RCC 7860 (cell line): ENCODE results near the gene C11orf52.
"Not testable (repeated sequence)": the region's sequence is repeated elsewhere in the genome, so short reads cannot be mapped to it uniquely, and the experiment has no call there.

Source experiments
- DNase-seq: peaks from one replicate; pipeline ENCODE4 v3.0.0-alpha.2; 2015; ENCODE audit warnings: low spot score
- FAIRE-seq: peaks from 2 replicates; lab custom pipeline; 2012; peaks lifted over from hg19 to GRCh38; lab: Jason Lieb, UNC

The C11orf52 gene

GRCh38 chr11:111918390-111919256 lies at the start of gene C11orf52:
TSS of gene C11orf52 (plus strand) at chr11:111918913. CDS start at chr11:111918973, 60 bp downstream.
- no peak for FAIRE-seq
- no peak for DNase-seq

GRCh38 chr11:111870113-111870512 lies 48.6 kb upstream of the C11orf52 start:
- FAIRE-seq (no peak), DNase-seq (no peak)

GRCh38 chr11:111870522-111870885 lies 48.2 kb upstream of the C11orf52 start:
- FAIRE-seq = no peak
- DNase-seq = no peak

DNA sequence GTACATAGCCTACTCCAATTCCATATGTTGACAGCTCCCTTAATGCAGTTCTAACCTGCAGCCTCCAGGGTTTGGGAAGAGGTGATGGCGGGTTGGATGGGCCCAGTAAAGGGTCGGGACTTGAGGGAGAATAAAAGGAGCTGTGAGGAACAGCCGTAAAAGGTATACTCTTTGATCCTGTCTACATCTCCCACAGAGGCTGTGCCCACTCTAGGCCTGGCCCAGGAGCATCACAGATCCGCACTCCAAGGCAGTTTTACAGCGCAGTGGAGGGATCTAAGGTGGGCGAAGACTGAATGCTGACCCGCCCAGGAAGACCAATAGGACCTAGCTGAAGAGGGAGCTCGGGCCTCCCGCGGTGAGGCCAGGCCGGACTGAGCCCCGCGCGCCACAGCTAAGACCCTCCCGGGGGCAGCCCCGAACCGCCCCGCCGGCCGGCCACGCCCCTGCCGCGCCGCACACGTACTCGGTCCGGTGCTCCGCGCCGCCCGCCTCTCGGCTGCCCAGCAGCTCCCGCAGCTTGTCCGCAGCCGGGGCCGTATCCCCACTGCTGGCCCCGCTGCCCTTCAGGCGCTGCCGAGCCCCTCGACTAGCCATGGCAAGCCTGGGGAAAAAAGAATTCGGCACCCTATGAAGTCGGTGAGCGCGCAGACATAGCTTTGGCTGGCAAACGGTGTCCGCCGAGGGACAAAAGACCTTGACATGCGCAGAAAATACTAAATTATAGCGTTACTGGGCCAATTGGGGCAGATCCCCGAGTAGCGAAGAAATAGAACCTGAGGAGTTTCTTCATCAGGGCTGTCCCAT lies 47.6 kb upstream of the C11orf52 start, which contains the start of gene ALG9:
Gene ALG9, minus strand, starts transcription at position 696 of the 807 bp plus-strand sequence. Its CDS starts 99 bp downstream, at position 597.
- peak; percentile 45 for DNase-seq
- FAIRE-seq = no peak

GRCh38 chr11:111871693-111872161 lies 47.0 kb upstream of the C11orf52 start:
- no peak for FAIRE-seq
- DNase-seq = no peak

DNA sequence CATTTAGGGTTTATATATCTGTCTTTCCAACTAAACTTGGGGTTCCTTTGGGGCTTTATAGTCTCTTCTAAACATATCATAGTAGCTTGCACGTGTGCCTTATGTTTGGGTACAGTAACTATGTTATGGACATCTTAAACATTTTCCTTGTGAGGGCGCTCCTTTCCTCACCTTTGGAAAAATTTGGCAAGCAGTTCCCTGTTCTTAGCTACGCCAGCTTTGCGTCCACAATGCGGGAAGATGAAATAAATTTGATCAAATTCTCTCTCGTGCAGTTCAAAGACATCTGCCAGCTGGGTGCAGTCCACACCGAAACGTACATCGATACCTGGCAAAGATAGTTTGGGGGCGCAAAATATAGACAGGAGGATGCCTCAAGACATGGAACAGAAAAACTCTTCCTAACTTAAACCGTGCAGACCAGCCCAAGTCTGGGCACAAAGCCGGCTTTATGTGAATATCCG lies 40.3 kb upstream of the C11orf52 start:
- no peak for DNase-seq
- FAIRE-seq = no peak

DNA sequence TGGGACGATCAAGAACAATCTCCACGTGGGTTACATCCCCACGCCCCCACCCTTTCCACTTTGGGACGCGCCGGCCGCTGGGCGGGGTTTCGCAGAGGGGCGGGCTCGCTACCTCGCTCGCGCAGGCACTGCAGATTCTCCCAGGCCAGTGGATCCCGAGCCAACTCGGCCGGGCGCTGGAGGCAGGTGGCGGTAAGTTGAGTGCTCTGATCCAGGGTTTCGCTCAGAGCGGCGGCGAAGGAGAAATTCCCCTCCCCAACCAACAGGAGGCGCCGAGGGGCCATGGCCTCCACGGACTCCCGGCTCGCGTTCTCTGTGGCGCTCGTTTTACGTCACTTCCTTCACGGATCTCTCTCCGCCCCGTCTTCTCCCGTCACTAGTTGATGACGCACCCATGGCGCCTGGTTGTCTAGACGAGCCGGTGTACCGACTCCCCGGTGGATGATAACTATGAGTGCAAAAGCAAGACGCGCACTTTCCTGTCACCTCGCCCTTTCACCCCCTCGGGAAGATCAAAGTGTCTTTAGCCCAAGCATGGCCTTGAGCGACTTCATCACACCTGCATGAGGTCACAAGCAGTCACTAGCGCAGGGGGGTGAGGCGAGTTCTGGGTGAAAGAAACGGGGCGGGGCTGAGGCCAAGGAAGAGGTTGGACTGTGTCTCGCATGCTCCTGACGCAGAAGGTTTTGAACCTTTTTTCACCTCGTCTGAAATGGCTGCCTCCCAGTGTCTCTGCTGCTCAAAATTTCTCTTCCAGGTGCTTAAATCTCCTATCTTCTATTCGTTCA lies 39.7 kb upstream of the C11orf52 start, which contains the start of the genes CFAP68 and FDXACB1:
Gene CFAP68, plus strand, starts transcription at position 693 of the 788 bp plus-strand sequence. Its CDS starts 20 bp downstream, at position 713.
Gene FDXACB1, minus strand, starts transcription at position 317 of the 788 bp plus-strand sequence. Its CDS starts 33 bp downstream, at position 284.
- FAIRE-seq = peak; percentile 54
- DNase-seq = peak; percentile 93

GRCh38 chr11:111879637-111879960 lies 39.1 kb upstream of the C11orf52 start:
- DNase-seq (no peak), FAIRE-seq (no peak)

- FAIRE-seq (no peak), DNase-seq (no peak)
Observed at GRCh38 chr11:111882202-111882601, 36.5 kb upstream of the C11orf52 start.

DNA sequence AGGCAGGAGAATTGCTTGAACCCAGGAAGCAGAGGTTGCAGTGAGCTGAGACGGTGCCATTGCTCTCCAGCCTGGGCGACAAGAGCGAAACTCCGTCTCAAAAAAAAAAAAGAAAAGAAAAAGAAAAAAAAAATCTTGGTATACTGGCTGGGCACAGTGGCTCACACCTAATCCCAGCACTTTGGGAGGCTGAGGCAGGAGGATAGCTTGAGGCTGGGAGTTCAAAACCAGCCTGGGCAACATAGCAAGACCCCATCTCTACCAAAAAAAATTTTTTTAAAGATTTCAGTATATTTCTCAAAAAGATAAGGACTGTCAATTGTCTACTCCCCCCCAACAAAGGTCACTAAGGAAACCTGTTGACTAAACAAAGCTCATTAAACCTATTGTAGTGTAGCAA lies 33.7 kb upstream of the C11orf52 start:
- not testable (repeated sequence) for FAIRE-seq, DNase-seq

DNA sequence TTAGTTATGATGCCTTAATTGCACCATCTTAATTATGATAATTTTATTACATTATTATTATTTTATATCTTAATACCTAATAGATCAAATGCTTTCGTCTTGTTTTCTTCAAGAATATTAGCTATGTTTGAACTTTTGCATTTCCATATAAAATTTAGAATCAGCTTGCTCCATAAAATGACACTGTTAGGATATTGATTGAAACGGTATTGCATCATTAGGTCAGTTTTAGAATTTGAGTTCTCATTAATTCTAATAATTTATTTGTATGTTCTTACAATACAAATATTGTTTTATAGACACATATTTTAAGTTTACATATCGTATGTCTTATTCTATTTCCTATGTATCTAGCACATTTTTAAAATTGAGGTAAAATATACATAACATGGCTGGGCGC lies 32.7 kb upstream of the C11orf52 start:
- FAIRE-seq (no peak), DNase-seq (no peak)

DNA sequence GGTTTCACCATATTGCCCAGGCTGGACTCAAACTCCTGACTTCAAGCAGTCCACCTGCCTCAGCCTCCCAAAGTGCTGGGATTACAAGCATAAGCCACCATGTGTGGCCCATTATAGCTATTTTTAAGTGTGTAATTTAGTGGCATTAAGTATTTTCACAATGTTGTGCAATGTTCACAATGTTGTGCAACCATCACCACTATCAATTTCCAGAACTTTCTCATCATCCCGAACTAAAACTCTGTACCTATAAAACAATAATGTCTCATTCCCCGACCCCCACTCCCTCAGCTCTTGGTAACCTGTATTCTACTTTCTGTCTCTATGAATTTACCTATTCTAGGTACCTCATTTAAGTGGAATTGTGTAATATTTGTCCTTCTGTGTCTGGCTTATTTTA lies 31.9 kb upstream of the C11orf52 start:
- no peak for DNase-seq
- FAIRE-seq = no peak

- DNase-seq (no peak), FAIRE-seq (no peak)
Observed at GRCh38 chr11:111905411-111905810, 13.3 kb upstream of the C11orf52 start.

DNA sequence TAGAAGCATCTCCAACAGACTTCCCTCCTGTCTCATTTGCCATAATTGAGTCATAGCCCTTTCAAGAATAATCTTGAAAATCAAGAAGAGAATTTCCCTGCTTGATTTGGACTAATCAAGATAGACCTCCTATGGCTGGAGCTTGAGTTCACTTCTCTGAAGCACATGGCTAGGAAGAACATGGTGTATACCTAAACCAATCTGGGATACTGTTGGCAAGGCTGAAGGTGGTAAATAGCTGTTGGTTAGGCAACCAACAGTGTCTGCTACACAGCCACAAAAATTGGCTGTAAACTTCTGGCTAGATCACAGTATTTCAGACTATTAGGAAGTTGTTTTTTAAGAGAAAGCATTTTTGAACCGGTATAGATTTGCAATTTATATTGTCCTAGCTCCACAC lies 12.0 kb upstream of the C11orf52 start:
- DNase-seq (no peak), FAIRE-seq (no peak)

DNA sequence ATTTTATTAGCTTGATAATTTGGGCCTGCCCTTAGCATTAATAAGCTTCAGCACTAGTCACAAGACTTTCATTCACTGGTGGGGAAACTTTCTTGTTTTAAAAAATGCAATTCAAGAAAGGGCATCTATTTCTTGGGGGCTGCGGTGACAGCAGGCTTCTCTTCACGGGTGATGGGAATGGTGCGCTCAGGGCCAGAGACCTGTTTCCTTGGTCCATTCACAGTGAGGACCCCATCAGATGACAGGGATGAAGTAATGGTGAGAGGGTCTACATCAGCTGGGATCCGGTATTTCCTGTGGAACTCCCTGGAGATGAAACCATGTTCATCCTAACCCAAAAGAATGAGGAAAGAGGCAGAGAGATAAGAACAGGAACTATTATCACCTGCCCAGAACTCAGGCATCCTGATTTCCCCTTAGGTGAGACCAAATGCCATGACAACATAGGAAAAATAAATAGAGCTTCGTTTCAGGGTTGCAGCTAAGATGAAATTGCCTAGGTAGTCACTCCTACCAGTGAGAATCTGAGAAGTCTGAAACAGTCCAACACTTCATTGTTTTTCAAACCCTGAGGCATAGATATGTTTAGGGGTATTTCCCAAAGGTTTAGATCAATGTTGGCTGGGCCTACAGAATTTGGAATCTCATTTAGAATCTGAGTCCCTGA lies 9.9 kb upstream of the C11orf52 start:
- no peak for DNase-seq
- no peak for FAIRE-seq

- FAIRE-seq (no peak), DNase-seq (no peak)
Observed at GRCh38 chr11:111909378-111909777, 9.3 kb upstream of the C11orf52 start.

GRCh38 chr11:111910676-111911562 lies 7.8 kb upstream of the C11orf52 start:
- no peak for DNase-seq
- FAIRE-seq = no peak

GRCh38 chr11:111911563-111912401 lies 6.9 kb upstream of the C11orf52 start, which contains the start of gene CRYAB:
TSS of gene CRYAB (minus strand) at chr11:111911770. CDS start at chr11:111911724, 46 bp downstream.
- DNase-seq (peak; percentile 47), FAIRE-seq (no peak)
